Astrocyte of the spinal cord (primary cell): ENCODE results near the gene HNF4A.

Experiments used
- DNase-seq: peaks from one replicate; pipeline ENCODE4 v3.0.0; 2011; ENCODE audit warnings: low read depth, low spot score
- H3K4me3 ChIP-seq: 2 replicates; pipeline ENCODE4 v1.5.1; 2011; ENCODE audit warnings: low read depth, mild to moderate bottlenecking, low read length, moderate library complexity
- CTCF ChIP-seq: IDR thresholded peaks from 2 replicates; pipeline ENCODE4 v1.5.1; 2012; ENCODE audit warnings: low read depth, mild to moderate bottlenecking, low read length, inconsistent platforms
- in situ Hi-C: cut with HindIII; loops from 2 replicates; pipeline ENCODE4 v1.10.0; 2017; ENCODE audit warnings: low sequenced_read_pairs

The HNF4A gene

GRCh38 chr20:44459271-44459670 lies 103.8 kb downstream of the HNF4A start:
- no peak overlapping the region for H3K4me3 ChIP-seq
- TF ChIP-seq CTCF: no peak
- in situ Hi-C loops: no loop called here
- no peak for DNase-seq

DNA sequence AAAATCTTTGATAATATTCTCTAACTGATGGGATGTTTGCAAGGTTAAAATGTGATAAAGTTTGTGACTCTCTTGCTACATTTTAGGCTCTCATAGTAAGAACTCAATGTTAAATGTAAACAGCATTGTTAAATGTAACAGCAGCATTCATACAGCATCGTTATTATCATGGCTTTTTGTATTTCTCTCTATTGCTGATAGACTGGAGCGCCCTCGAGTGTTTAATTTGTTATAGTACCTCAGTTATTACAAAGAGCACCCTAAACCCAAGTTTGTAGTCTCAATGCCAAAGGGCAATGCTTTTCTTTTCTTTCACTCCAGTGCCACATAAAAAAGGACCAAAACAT lies 105.3 kb downstream of the HNF4A start:
- in situ Hi-C loops: loop anchor here (10.0 kb wide), 1 partner anchor 76 kb away; no protein-coding TSS in a partner anchor
- no peak overlapping the region for H3K4me3 ChIP-seq
- peak; percentile 29 for DNase-seq
- TF ChIP-seq CTCF: peak; percentile 44

DNA sequence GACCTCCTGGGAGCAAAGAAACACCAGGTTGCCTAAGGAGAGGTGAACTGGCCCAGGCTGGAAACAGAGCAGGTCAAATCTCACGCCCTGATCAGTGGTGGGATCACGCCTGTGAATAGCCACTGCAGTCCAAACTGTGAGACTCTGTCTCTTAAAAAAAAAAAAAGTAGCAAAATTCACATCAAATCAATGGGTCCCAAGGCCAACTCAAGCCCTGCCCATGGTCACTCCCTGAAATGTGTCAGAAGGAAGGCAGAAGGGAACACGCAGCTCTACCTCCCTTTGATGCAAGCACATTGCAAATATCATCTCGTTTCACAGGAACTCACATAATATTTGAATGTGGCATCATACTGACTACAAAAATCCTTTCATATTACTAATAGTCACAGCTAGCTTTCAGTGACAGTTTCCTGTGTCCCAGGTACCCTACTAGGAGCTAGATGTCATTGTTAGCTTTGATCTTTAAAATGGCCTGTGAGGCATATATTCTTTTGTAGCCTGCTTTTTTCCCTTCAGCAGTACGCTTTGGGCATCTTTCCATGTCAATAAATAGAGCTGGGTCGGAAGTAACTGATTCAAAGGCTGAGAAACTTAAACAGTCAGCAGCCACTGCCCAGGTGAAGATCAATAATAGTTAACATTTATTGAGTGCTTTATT lies 105.8 kb downstream of the HNF4A start:
- no peak for DNase-seq
- no peak overlapping the region for H3K4me3 ChIP-seq
- in situ Hi-C loops: loop anchor here (10.0 kb wide), 1 partner anchor 76 kb away; no protein-coding TSS in a partner anchor
- TF ChIP-seq CTCF: no peak

GRCh38 chr20:44461803-44462174 lies 106.3 kb downstream of the HNF4A start:
- in situ Hi-C loops: loop anchor here (10.0 kb wide), 1 partner anchor 77 kb away; no protein-coding TSS in a partner anchor
- no peak for DNase-seq
- H3K4me3 ChIP-seq: no peak overlapping the region
- TF ChIP-seq CTCF: no peak

GRCh38 chr20:44463466-44463865 lies 108.0 kb downstream of the HNF4A start:
- no peak for TF ChIP-seq CTCF
- DNase-seq: no peak
- no peak overlapping the region for H3K4me3 ChIP-seq
- in situ Hi-C loops: loop anchor here (10.0 kb wide), 1 partner anchor 79 kb away; no protein-coding TSS in a partner anchor

GRCh38 chr20:44464514-44464913 lies 109.0 kb downstream of the HNF4A start:
- in situ Hi-C loops: loop anchor here (10.0 kb wide), 1 partner anchor 80 kb away; no protein-coding TSS in a partner anchor
- H3K4me3 ChIP-seq: no peak overlapping the region
- TF ChIP-seq CTCF: no peak
- DNase-seq: no peak
